ENCODE results near the gene PAX3.

GRCh38 chr2:222269132-222269531 is 29.7 kb downstream of the PAX3 start:
- TF ChIP-seq POLR2AphosphoS5 (IDR thresholded peaks at IDR 0.05; ENCODE audit: borderline replicate concordance, low read depth, low read length) (no peak), EZH2 (IDR thresholded peaks at IDR 0.05) (no peak), FOXP2 (optimal IDR thresholded peaks at IDR 0.05; ENCODE audit: control extremely low read depth, extremely low read length, insufficient read depth) (no peak)
